Measurements from ENCODE around the gene POLR1H.
A peak's percentile ranks its signal among the peaks of the same experiment; 100 is the strongest.
"Not testable (repeated sequence)": the region's sequence is repeated elsewhere in the genome, so short reads cannot be mapped to it uniquely, and the experiment has no call there.

POLR1H gene

GRCh38 chr6:30061092-30061857 lies at the start of gene POLR1H:
POLR1H (plus strand) TSS chr6:30061265; CDS start chr6:30061525, 260 bp downstream.
- DNase-seq, result peak; percentile 85

- DNase-seq, result no peak
Observed at GRCh38 chr6:30013291-30013922, 47.7 kb upstream of the POLR1H start.

- DNase-seq, result no peak
Observed at GRCh38 chr6:30019819-30020218, 41.2 kb upstream of the POLR1H start.

- DNase-seq, result no peak
Observed at GRCh38 chr6:30020626-30021025, 40.4 kb upstream of the POLR1H start.

GRCh38 chr6:30022189-30022588 lies 38.9 kb upstream of the POLR1H start:
- no peak for DNase-seq

GRCh38 chr6:30022712-30023111 lies 38.4 kb upstream of the POLR1H start:
- not testable (repeated sequence) for DNase-seq

GRCh38 chr6:30025186-30025585 lies 35.9 kb upstream of the POLR1H start:
- DNase-seq, result no peak

GRCh38 chr6:30029588-30029987 lies 31.5 kb upstream of the POLR1H start:
- no peak for DNase-seq

GRCh38 chr6:30031381-30031780 lies 29.7 kb upstream of the POLR1H start:
- no peak for DNase-seq

- DNase-seq, result not testable (repeated sequence)
Observed at GRCh38 chr6:30033440-30033839, 27.6 kb upstream of the POLR1H start.

- no peak for DNase-seq
Observed at GRCh38 chr6:30035784-30036183, 25.3 kb upstream of the POLR1H start.

- DNase-seq, result no peak
Observed at GRCh38 chr6:30037182-30037788, 23.8 kb upstream of the POLR1H start.

- no peak for DNase-seq
Observed at GRCh38 chr6:30041221-30041620, 19.8 kb upstream of the POLR1H start.

- DNase-seq, result no peak
Observed at GRCh38 chr6:30041821-30042220, 19.2 kb upstream of the POLR1H start.

- no peak for DNase-seq
Observed at GRCh38 chr6:30042476-30042875, 18.6 kb upstream of the POLR1H start.

GRCh38 chr6:30042914-30043313 lies 18.2 kb upstream of the POLR1H start:
- DNase-seq, result no peak

- no peak for DNase-seq
Observed at GRCh38 chr6:30043744-30044143, 17.3 kb upstream of the POLR1H start.

GRCh38 chr6:30044630-30045029 lies 16.4 kb upstream of the POLR1H start:
- no peak for DNase-seq

GRCh38 chr6:30047220-30047619 lies 13.8 kb upstream of the POLR1H start:
- peak; percentile 16 for DNase-seq

- no peak for DNase-seq
Observed at GRCh38 chr6:30053682-30054081, 7.4 kb upstream of the POLR1H start.

- no peak for DNase-seq
Observed at GRCh38 chr6:30055513-30055912, 5.6 kb upstream of the POLR1H start.

GRCh38 chr6:30060606-30061091 lies 416 bp upstream of the POLR1H start:
- DNase-seq, result peak; percentile 43

- DNase-seq, result no peak
Observed at GRCh38 chr6:30061858-30062458, 893 bp downstream of the POLR1H start.

Data from GF-D8 (cell line).